IMR-90 (cell line): ENCODE data around the gene ACACB. TPM values are rescaled to one million over a fixed set of nuclear protein-coding genes. Genes with fewer than 3 reads are reported as not detected.

ENCODE experiments used
- ATAC-seq: fragments of 200-7000 bp; cut with Tn5 transposase; 2 replicates; pipeline ENCODE4 v1.9.1; 2020; ENCODE audit warnings: low read depth, mild to moderate bottlenecking, moderate library complexity
- BruUV-seq: library from RNA; stranded (reverse); fragments of 400-500 nt; replicated peaks from 2 replicates; lab custom pipeline; 2021; lab: Mats Ljungman, UMichigan
- CTCF ChIA-PET: fragments of 300-600 bp; formaldehyde crosslinking; extraction: SDS; loops from one replicate; lab custom pipeline; 2021; ENCODE audit warnings: antibody characterized with exemption; lab: Yijun Ruan, JAX
- POLR2A ChIA-PET: fragments of 300-600 bp; sonication (Branson Sonifier 250); formaldehyde crosslinking; loops from one replicate; lab custom pipeline; 2022; ENCODE audit warnings: antibody characterized with exemption; ENCODE audit not compliant: unreplicated experiment; lab: Charles Lee
- DNase-seq: peaks from one replicate; pipeline ENCODE4 v3.0.0; 2013
- H2AFZ ChIP-seq: replicated peaks from 2 replicates; pipeline ENCODE3; 2013; ENCODE audit warnings: low read length, mild to moderate bottlenecking; ENCODE audit not compliant: poor library complexity
- H2AK5ac ChIP-seq: 2 replicates; pipeline ENCODE4 v1.6.1; 2013; ENCODE audit warnings: low read depth, low read length, inconsistent platforms
- H2AK9ac ChIP-seq: replicated peaks from 2 replicates; pipeline ENCODE3; 2013; ENCODE audit warnings: mild to moderate bottlenecking, low read depth, low read length, moderate library complexity; ENCODE audit not compliant: poor library complexity
- H2BK120ac ChIP-seq: 2 replicates; pipeline ENCODE4 v1.6.1; 2013; ENCODE audit warnings: low read depth, low read length, inconsistent platforms
- H2BK15ac ChIP-seq: 3 replicates; pipeline ENCODE4 v1.6.1; 2013; ENCODE audit warnings: low read depth, low read length, inconsistent platforms
- H2BK20ac ChIP-seq: 2 replicates; pipeline ENCODE4 v1.6.1; 2013; ENCODE audit warnings: low read depth, mild to moderate bottlenecking, inconsistent platforms, low read length, moderate library complexity
- H2BK5ac ChIP-seq: 2 replicates; pipeline ENCODE4 v1.6.1; 2013; ENCODE audit warnings: mild to moderate bottlenecking, low read depth, low read length, inconsistent platforms; ENCODE audit not compliant: poor library complexity, severe bottlenecking
- H3K14ac ChIP-seq: replicated peaks from 2 replicates; pipeline ENCODE4 v1.6.1; 2013; ENCODE audit warnings: low read depth, low read length, inconsistent platforms
- H3K18ac ChIP-seq: 2 replicates; pipeline ENCODE4 v1.6.1; 2013; ENCODE audit warnings: low read depth, low read length, control low read depth
- H3K23ac ChIP-seq: 2 replicates; pipeline ENCODE4 v1.6.1; 2013; ENCODE audit warnings: low read depth, low read length, inconsistent platforms
- H3K27ac ChIP-seq: 2 replicates; pipeline ENCODE4 v1.5.1; 2013; ENCODE audit warnings: mild to moderate bottlenecking, control low read depth, low read length; ENCODE audit not compliant: insufficient read depth
- H3K27me3 ChIP-seq: 2 replicates; pipeline ENCODE4 v1.6.1; 2013; ENCODE audit warnings: low read length; ENCODE audit not compliant: control insufficient read depth, insufficient read depth
- H3K36me3 ChIP-seq: 2 replicates; pipeline ENCODE4 v1.6.1; 2013; ENCODE audit warnings: low read length, mixed read lengths; ENCODE audit not compliant: control insufficient read depth, insufficient read depth
- H3K4ac ChIP-seq: 2 replicates; pipeline ENCODE4 v1.6.1; 2013; ENCODE audit warnings: low read depth, low read length, inconsistent platforms
- H3K4me1 ChIP-seq: 2 replicates; pipeline ENCODE4 v1.6.1; 2013; ENCODE audit warnings: low read length, mixed read lengths; ENCODE audit not compliant: control insufficient read depth, insufficient read depth
- H3K4me2 ChIP-seq: 2 replicates; pipeline ENCODE4 v1.6.1; 2013; ENCODE audit warnings: low read depth, mild to moderate bottlenecking, control low read depth, low read length, moderate library complexity
- H3K4me3 ChIP-seq: 2 replicates; pipeline ENCODE4 v1.5.1; 2013; ENCODE audit warnings: low read depth, mild to moderate bottlenecking, control low read depth, low read length, moderate library complexity; ENCODE audit not compliant: insufficient read depth
- H3K56ac ChIP-seq: 2 replicates; pipeline ENCODE4 v1.6.1; 2013; ENCODE audit warnings: low read length, inconsistent platforms; ENCODE audit not compliant: insufficient read depth; ENCODE audit errors: extremely low read depth
- H3K79me1 ChIP-seq, 2 experiments: 2 replicates each; pipeline ENCODE4 v1.6.1; 2013; ENCODE audit warnings: low read length in 2 of 2, inconsistent platforms in 1 of 2, low read depth in 1 of 2
- H3K9ac ChIP-seq: 2 replicates; pipeline ENCODE4 v1.6.1; 2013; ENCODE audit warnings: low read depth, low read length, control low read depth
- H3K9me1 ChIP-seq: 2 replicates; pipeline ENCODE4 v1.6.1; 2013; ENCODE audit warnings: low read length, inconsistent platforms; ENCODE audit not compliant: insufficient read depth
- H3K9me3 ChIP-seq: 2 replicates; pipeline ENCODE4 v1.6.1; 2013; ENCODE audit warnings: low read length; ENCODE audit not compliant: control insufficient read depth, insufficient read depth
- H4K20me1 ChIP-seq: 2 replicates; pipeline ENCODE4 v1.6.1; 2013; ENCODE audit warnings: low read length, inconsistent platforms; ENCODE audit not compliant: insufficient read depth
- H4K5ac ChIP-seq: 2 replicates; pipeline ENCODE4 v1.6.1; 2013; ENCODE audit warnings: mild to moderate bottlenecking, low read depth, low read length, control low read depth
- H4K8ac ChIP-seq, 2 experiments: 2 replicates each; pipeline ENCODE4 v1.6.1; 2013; ENCODE audit warnings: low read depth in 2 of 2, low read length in 2 of 2, control low read depth in 1 of 2, inconsistent platforms in 1 of 2
- H4K91ac ChIP-seq: 2 replicates; pipeline ENCODE4 v1.6.1; 2013; ENCODE audit warnings: low read depth, low read length, inconsistent platforms; ENCODE audit not compliant: insufficient read depth
- MXI1 ChIP-seq: IDR thresholded peaks from 2 replicates; pipeline ENCODE4 v1.6.1; 2012; ENCODE audit warnings: low read depth, mild to moderate bottlenecking, low read length, moderate library complexity, borderline replicate concordance
- WGBS, 2 experiments: methylation state at CpG; one replicate each; pipeline versions ENCODE4 v1.1.5 to v1.1.7; 2013; ENCODE audit warnings: missing lambda C conversion rate in 2 of 2; ENCODE audit not compliant: insufficient read length in 1 of 2; ENCODE audit errors: extremely low coverage in 2 of 2; 5-methylcytosine and 5-hydroxymethylcytosine counted together
- dilution Hi-C: fragments of 300-500 bp; cut with HindIII; formaldehyde crosslinking; loops from one replicate; pipeline ENCODE4 v1.14.3; 2018; ENCODE audit warnings: low sequenced_read_pairs; ENCODE audit not compliant: unreplicated experiment
- in situ Hi-C: fragments of 300-500 bp; cut with MboI; formaldehyde crosslinking; loops from 3 replicates; pipeline ENCODE4 v1.14.3; 2019; ENCODE audit warnings: low sequenced_read_pairs, inconsistent platforms, mixed read lengths
- intact Hi-C: fragments of 100-400 bp; cut with micrococcal nuclease; formaldehyde crosslinking; loops from 2 replicates; pipeline ENCODE4 v1.10.0; 2022
- polyA plus RNA-seq, 3 experiments: library from polyadenylated mRNA; depleted of rRNA; stranded (reverse); fragments of >200 nt; gene quantifications; 2 replicates each; pipeline ENCODE4 v1.2.3, GENCODE V29; 2012; ENCODE audit warnings: low replicate concordance in 1 of 3
- total RNA-seq: library from RNA; depleted of rRNA; stranded (reverse); fragments of >200 nt; gene quantifications from 2 replicates; pipeline ENCODE4 v1.2.3, GENCODE V29; 2012

ACACB gene
- total and polyA plus RNA-seq, 2 of the 4 experiments (the other 2 are of a cell fraction), result 2.0 to 2.1 TPM

DNA sequence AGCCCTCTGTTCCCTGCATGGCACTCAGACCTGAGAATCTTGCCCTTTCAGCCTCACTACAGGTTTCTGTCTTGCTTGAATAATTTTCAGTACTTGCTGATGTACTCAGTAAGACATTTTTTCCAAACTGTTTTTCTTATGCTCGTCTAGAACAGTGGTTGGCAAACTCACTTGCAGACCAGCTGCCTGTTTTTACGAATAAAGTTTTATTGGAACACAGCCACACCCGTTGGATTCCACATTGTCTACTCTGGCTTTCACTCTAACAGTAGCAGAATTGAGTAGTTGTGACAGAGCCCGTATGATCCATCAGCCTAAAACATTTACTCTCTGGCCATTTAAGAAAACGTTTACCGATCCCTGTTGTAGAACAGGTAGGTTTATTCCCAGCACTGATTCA, 119.9 kb downstream of the ACACB start:
- ATAC-seq, result no peak
- Histone ChIP-seq H2AFZ (no peak overlapping the region), H3K4ac (no peak overlapping the region), H2BK5ac (no peak overlapping the region), H3K79me1 (no peaks in the 10 kb centered on the region), H3K27ac (no peak overlapping the region), H3K18ac (no peak overlapping the region), H3K36me3 (peaks cover 9% of the 10 kb centered on the region), H4K91ac (no peak overlapping the region), H2AK5ac (no peak overlapping the region), H3K4me3 (no peak overlapping the region), H3K9ac (no peak overlapping the region), H3K23ac (no peak overlapping the region), H4K5ac (no peak overlapping the region), H4K20me1 (no peaks in the 10 kb centered on the region), H4K8ac (no peak overlapping the region), H3K27me3 (no peaks in the 10 kb centered on the region), H3K9me1 (no peaks in the 10 kb centered on the region), H3K56ac (no peak overlapping the region), H2BK15ac (no peak overlapping the region), H2AK9ac (no peak overlapping the region), H3K4me2 (no peak overlapping the region), H3K9me3 (no peaks in the 10 kb centered on the region), H2BK120ac (no peak overlapping the region), H2BK20ac (no peak overlapping the region), H3K14ac (no peak overlapping the region), H3K4me1 (no peaks in the 10 kb centered on the region)
- in situ Hi-C loops, result no loop called here
- ChIA-PET POLR2A (no interaction called here), CTCF (no interaction called here)
- intact Hi-C loops, result no loop called here
- BruUV-seq, result no TSS peak
- TF ChIP-seq MXI1, result no peak
- WGBS, 2 experiments, result 83% methylated on average over 2 of the region's 6 CpGs; no CpG with 5 or more reads in 1 of the 2 experiments
- DNase-seq, result no peak
- dilution Hi-C loops, result no loop called here
